GM23248 (cell line): ENCODE measurements around the gene CYP1A1.

Experiments used
- EZH2 ChIP-seq: fragments of 200-600 bp; sonication (generic); IDR thresholded peaks from 2 replicates; pipeline ENCODE4 v1.6.1; 2018; ENCODE audit warnings: antibody characterized with exemption, mild to moderate bottlenecking; ENCODE audit not compliant: insufficient read depth, poor library complexity, severe bottlenecking
- EZH2phosphoT487 ChIP-seq: fragments of 200-600 bp; sonication (generic); IDR thresholded peaks from 2 replicates; pipeline ENCODE4 v1.6.1; 2018; ENCODE audit warnings: antibody characterized with exemption, moderate library complexity, mild to moderate bottlenecking, low read depth; ENCODE audit not compliant: insufficient read depth

DNA sequence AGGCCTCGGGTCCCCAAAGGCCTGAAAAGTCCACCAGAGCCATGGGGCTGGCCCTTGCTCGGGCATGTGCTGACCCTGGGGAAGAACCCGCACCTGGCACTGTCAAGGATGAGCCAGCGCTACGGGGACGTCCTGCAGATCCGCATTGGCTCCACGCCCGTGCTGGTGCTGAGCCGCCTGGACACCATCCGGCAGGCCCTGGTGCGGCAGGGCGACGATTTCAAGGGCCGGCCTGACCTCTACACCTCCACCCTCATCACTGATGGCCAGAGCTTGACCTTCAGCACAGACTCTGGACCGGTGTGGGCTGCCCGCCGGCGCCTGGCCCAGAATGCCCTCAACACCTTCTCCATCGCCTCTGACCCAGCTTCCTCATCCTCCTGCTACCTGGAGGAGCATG is 24.5 kb upstream of the CYP1A1 start:
- no peak for TF ChIP-seq EZH2
- no peak for TF ChIP-seq EZH2phosphoT487
